ENCODE data around the gene ENOX2. TPM values are rescaled to one million over a fixed set of nuclear protein-coding genes. Genes with fewer than 3 reads are reported as not detected.

The ENOX2 gene
- polyA plus RNA-seq, 1 donor from 2014 or later: 48.7 TPM

GRCh38 chrX:130680164-130681035, 222.6 kb downstream of the ENOX2 start:
- Histone ChIP-seq H3K4me2 (ENCODE audit: low read length) (no peak overlapping the region), H3K9me3 (ENCODE audit: low read length) (no peaks in the 10 kb centered on the region), H2AFZ (ENCODE audit: low read depth, low read length) (no peak overlapping the region), H3K27ac (ENCODE audit: low read length) (no peak overlapping the region), H4K20me1 (ENCODE audit: insufficient read depth) (no peaks in the 10 kb centered on the region), H3F3A (ENCODE audit: insufficient read depth, low read length, poor library complexity, severe bottlenecking) (no peaks in the 10 kb centered on the region), H3K4me3 (ENCODE audit: low read length) (no peak overlapping the region), H3K36me3 (ENCODE audit: insufficient read depth, low read length) (no peaks in the 10 kb centered on the region), H3K79me2 (replicated peaks; ENCODE audit: insufficient read depth, low read length) (no peaks in the 10 kb centered on the region), H3K9me2 (ENCODE audit: insufficient read depth, low read length) (no peaks in the 10 kb centered on the region), H3K27me3 (ENCODE audit: insufficient read depth, low read depth, low read length) (no peaks in the 10 kb centered on the region), H3K9ac (ENCODE audit: low read length) (no peak overlapping the region)
- TF ChIP-seq EZH2 (IDR thresholded peaks at IDR 0.05; ENCODE audit: borderline replicate concordance, insufficient read depth, low read length, poor library complexity, severe bottlenecking): no peak
- TF ChIP-seq SMC3 (conservative IDR thresholded peaks at IDR 0.05; ENCODE audit: poor library complexity): no peak
- TF ChIP-seq TAF1 (IDR thresholded peaks at IDR 0.05; ENCODE audit: low read depth): no peak
- TF ChIP-seq, protein P1, sequence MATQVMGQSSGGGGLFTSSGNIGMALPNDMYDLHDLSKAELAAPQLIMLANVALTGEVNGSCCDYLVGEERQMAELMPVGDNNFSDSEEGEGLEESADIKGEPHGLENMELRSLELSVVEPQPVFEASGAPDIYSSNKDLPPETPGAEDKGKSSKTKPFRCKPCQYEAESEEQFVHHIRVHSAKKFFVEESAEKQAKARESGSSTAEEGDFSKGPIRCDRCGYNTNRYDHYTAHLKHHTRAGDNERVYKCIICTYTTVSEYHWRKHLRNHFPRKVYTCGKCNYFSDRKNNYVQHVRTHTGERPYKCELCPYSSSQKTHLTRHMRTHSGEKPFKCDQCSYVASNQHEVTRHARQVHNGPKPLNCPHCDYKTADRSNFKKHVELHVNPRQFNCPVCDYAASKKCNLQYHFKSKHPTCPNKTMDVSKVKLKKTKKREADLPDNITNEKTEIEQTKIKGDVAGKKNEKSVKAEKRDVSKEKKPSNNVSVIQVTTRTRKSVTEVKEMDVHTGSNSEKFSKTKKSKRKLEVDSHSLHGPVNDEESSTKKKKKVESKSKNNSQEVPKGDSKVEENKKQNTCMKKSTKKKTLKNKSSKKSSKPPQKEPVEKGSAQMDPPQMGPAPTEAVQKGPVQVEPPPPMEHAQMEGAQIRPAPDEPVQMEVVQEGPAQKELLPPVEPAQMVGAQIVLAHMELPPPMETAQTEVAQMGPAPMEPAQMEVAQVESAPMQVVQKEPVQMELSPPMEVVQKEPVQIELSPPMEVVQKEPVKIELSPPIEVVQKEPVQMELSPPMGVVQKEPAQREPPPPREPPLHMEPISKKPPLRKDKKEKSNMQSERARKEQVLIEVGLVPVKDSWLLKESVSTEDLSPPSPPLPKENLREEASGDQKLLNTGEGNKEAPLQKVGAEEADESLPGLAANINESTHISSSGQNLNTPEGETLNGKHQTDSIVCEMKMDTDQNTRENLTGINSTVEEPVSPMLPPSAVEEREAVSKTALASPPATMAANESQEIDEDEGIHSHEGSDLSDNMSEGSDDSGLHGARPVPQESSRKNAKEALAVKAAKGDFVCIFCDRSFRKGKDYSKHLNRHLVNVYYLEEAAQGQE (IDR thresholded peaks at IDR 0.05; ENCODE audit: borderline replicate concordance): no peak
- TF ChIP-seq POLR2AphosphoS5 (IDR thresholded peaks at IDR 0.05): no peak
- TF ChIP-seq MXI1 (conservative IDR thresholded peaks at IDR 0.05; ENCODE audit: poor library complexity, severe bottlenecking): no peak
- TF ChIP-seq CTCF (IDR thresholded peaks at IDR 0.05; ENCODE audit: poor library complexity, severe bottlenecking): no peak
- TF ChIP-seq RAD21 (conservative IDR thresholded peaks at IDR 0.05): no peak
- no peak for TF ChIP-seq EP300 (conservative IDR thresholded peaks at IDR 0.05; ENCODE audit: poor library complexity, severe bottlenecking)

GRCh38 chrX:130676861-130677260, 226.1 kb downstream of the ENOX2 start:
- Histone ChIP-seq H3K27me3 (ENCODE audit: insufficient read depth, low read depth, low read length) (no peaks in the 10 kb centered on the region), H3K4me2 (ENCODE audit: low read length) (no peak overlapping the region), H3K4me3 (ENCODE audit: low read length) (no peak overlapping the region), H3K9ac (ENCODE audit: low read length) (no peak overlapping the region), H3K79me2 (replicated peaks; ENCODE audit: insufficient read depth, low read length) (no peaks in the 10 kb centered on the region), H3F3A (ENCODE audit: insufficient read depth, low read length, poor library complexity, severe bottlenecking) (no peaks in the 10 kb centered on the region), H3K9me2 (ENCODE audit: insufficient read depth, low read length) (no peaks in the 10 kb centered on the region), H3K36me3 (ENCODE audit: insufficient read depth, low read length) (no peaks in the 10 kb centered on the region), H3K9me3 (ENCODE audit: low read length) (no peaks in the 10 kb centered on the region), H3K27ac (ENCODE audit: low read length) (no peak overlapping the region), H4K20me1 (ENCODE audit: insufficient read depth) (no peaks in the 10 kb centered on the region), H2AFZ (ENCODE audit: low read depth, low read length) (no peak overlapping the region)
- TF ChIP-seq, protein P1 (IDR thresholded peaks at IDR 0.05; ENCODE audit: borderline replicate concordance): no peak
- TF ChIP-seq EP300 (conservative IDR thresholded peaks at IDR 0.05; ENCODE audit: poor library complexity, severe bottlenecking) (no peak), POLR2AphosphoS5 (IDR thresholded peaks at IDR 0.05) (no peak), SMC3 (conservative IDR thresholded peaks at IDR 0.05; ENCODE audit: poor library complexity) (no peak), EZH2 (IDR thresholded peaks at IDR 0.05; ENCODE audit: borderline replicate concordance, insufficient read depth, low read length, poor library complexity, severe bottlenecking) (no peak), CTCF (IDR thresholded peaks at IDR 0.05; ENCODE audit: poor library complexity, severe bottlenecking) (no peak), TAF1 (IDR thresholded peaks at IDR 0.05; ENCODE audit: low read depth) (no peak), MXI1 (conservative IDR thresholded peaks at IDR 0.05; ENCODE audit: poor library complexity, severe bottlenecking) (no peak), RAD21 (conservative IDR thresholded peaks at IDR 0.05) (no peak)

Measured in neural cell (in vitro differentiated cells).